B cell (primary cell): Measurements from ENCODE around the gene PGAM1. TPM values are rescaled to one million over a fixed set of nuclear protein-coding genes. Genes with fewer than 3 reads are reported as not detected.
"Not testable (repeated sequence)": the region's sequence is repeated elsewhere in the genome, so short reads cannot be mapped to it uniquely, and the experiment has no call there.

Experiments
- ATAC-seq: fragments of 200-7000 bp; cut with Tn5 transposase; one replicate; pipeline ENCODE4 v1.10.0; 2021; ENCODE audit warnings: low read depth, mild to moderate bottlenecking, moderate number of reproducible peaks, moderate library complexity
- CTCF ChIA-PET: fragments of 350-600 bp; sonication (Branson Sonifier 250); formaldehyde crosslinking; loops from one replicate; lab custom pipeline; 2021; ENCODE audit warnings: antibody characterized with exemption, inconsistent platforms; lab: Charles Lee
- POLR2A ChIA-PET: fragments of 350-600 bp; sonication (Branson Sonifier 250); formaldehyde crosslinking; loops from one replicate; lab custom pipeline; 2021; ENCODE audit warnings: antibody characterized with exemption; lab: Charles Lee
- DNase-seq: peaks from one replicate; pipeline ENCODE4 v3.0.0; 2013
- H2AFZ ChIP-seq: 2 replicates; pipeline ENCODE4 v1.6.1; 2012; ENCODE audit warnings: mild to moderate bottlenecking, low read depth, low read length; ENCODE audit not compliant: insufficient read depth, poor library complexity, severe bottlenecking
- H3K27ac ChIP-seq, 2 donors: 1 replicate in 1 of 2; 2 replicates in 1 of 2; pipeline ENCODE4 v1.5.1; 2012 to 2013; ENCODE audit warnings: low read length in 2 of 2, mild to moderate bottlenecking in 2 of 2, moderate library complexity in 1 of 2
- H3K27me3 ChIP-seq, 4 experiments: fragments of 200-600 bp in 1 of 4; sonication (generic) in 1 of 4; replicated peaks in 1 of 4; 1 replicate in 2 of 4; 2 replicates in 2 of 4; pipeline versions ENCODE4 v1.6.1 to v1.7.0; 2013 to 2016; ENCODE audit warnings: low read length in 3 of 4, mild to moderate bottlenecking in 2 of 4, mixed read lengths in 1 of 4, moderate library complexity in 1 of 4; ENCODE audit not compliant: insufficient read depth in 4 of 4, control insufficient read depth in 3 of 4; ENCODE audit errors: control extremely low read depth in 1 of 4
- H3K36me3 ChIP-seq, 2 experiments: replicated peaks in 1 of 2; 1 replicate in 1 of 2; 2 replicates in 1 of 2; pipeline versions ENCODE4 v1.6.1 to v1.7.1; 2013; ENCODE audit warnings: low read length in 1 of 2; ENCODE audit not compliant: insufficient read depth in 2 of 2, control insufficient read depth in 1 of 2; ENCODE audit errors: control extremely low read depth in 1 of 2, extremely low read depth in 1 of 2
- H3K4me1 ChIP-seq, 2 donors: fragments of 200-600 bp in 1 of 2; sonication (generic) in 1 of 2; 1 replicate in 1 of 2; 2 replicates in 1 of 2; pipeline versions ENCODE4 v1.5.1 to v1.6.1; 2013 to 2017; ENCODE audit warnings: low read length in 2 of 2; ENCODE audit not compliant: control insufficient read depth in 2 of 2, insufficient read depth in 2 of 2
- H3K4me2 ChIP-seq: replicated peaks from 2 replicates; pipeline ENCODE3; 2012; ENCODE audit warnings: mild to moderate bottlenecking, low read depth, low read length; ENCODE audit not compliant: poor library complexity, severe bottlenecking
- H3K4me3 ChIP-seq, 5 experiments: fragments of 200-600 bp in 1 of 5; sonication (generic) in 1 of 5; 1 replicate in 3 of 5; 2 replicates in 2 of 5; pipeline versions ENCODE4 v1.5.1 to v1.7.0; 2011 to 2016; ENCODE audit warnings: low read length in 4 of 5, mild to moderate bottlenecking in 4 of 5, low read depth in 2 of 5, control low read depth in 1 of 5, moderate library complexity in 1 of 5; ENCODE audit not compliant: insufficient read depth in 1 of 5; ENCODE audit errors: control extremely low read depth in 1 of 5, extremely low read depth in 1 of 5
- H3K79me2 ChIP-seq: fragments of 200-600 bp; sonication (generic); one replicate; pipeline ENCODE4 v1.6.0; 2016; ENCODE audit warnings: low read length; ENCODE audit not compliant: control insufficient read depth, insufficient read depth
- H3K9ac ChIP-seq: fragments of 200-600 bp; sonication (generic); 2 replicates; pipeline ENCODE4 v1.6.1; 2017; ENCODE audit warnings: mild to moderate bottlenecking, low read length, moderate library complexity
- H3K9me3 ChIP-seq, 3 donors: one replicate each; pipeline versions ENCODE4 v1.6.1 to v1.7.1; 2013; ENCODE audit warnings: low read length in 2 of 3; ENCODE audit not compliant: control insufficient read depth in 2 of 3, insufficient read depth in 1 of 3; ENCODE audit errors: control extremely low read depth in 1 of 3
- H4K20me1 ChIP-seq: 2 replicates; pipeline ENCODE4 v1.6.0; 2012; ENCODE audit warnings: mild to moderate bottlenecking, low read length; ENCODE audit not compliant: insufficient read depth, control insufficient read depth, poor library complexity, severe bottlenecking
- H3K27ac Mint-ChIP-seq: one replicate; pipeline ENCODE4 v1.8.0; 2021; ENCODE audit warnings: mixed read lengths
- H3K27me3 Mint-ChIP-seq: one replicate; pipeline ENCODE4 v1.8.0; 2021; ENCODE audit warnings: mixed read lengths
- H3K4me1 Mint-ChIP-seq: one replicate; pipeline ENCODE4 v1.8.0; 2021; ENCODE audit warnings: mixed read lengths
- H3K4me3 Mint-ChIP-seq: one replicate; pipeline ENCODE4 v1.8.0; 2021; ENCODE audit warnings: mixed read lengths
- H3K9me3 Mint-ChIP-seq: one replicate; pipeline ENCODE4 v1.8.0; 2022; ENCODE audit warnings: mixed read lengths; ENCODE audit not compliant: insufficient read depth
- CTCF ChIP-seq: fragments of 200-600 bp; IDR thresholded peaks from one replicate; pipeline ENCODE4 v1.8.0; 2022; ENCODE audit warnings: antibody characterized with exemption, mild to moderate bottlenecking
- EZH2 ChIP-seq: IDR thresholded peaks from 2 replicates; pipeline ENCODE4 v1.6.1; 2012; ENCODE audit warnings: borderline replicate concordance, low read depth, mild to moderate bottlenecking, moderate library complexity, low read length; ENCODE audit not compliant: insufficient read depth, poor library complexity, severe bottlenecking
- WGBS: methylation state at CpG from one replicate; pipeline ENCODE4 v1.1.5; 2013; ENCODE audit warnings: missing lambda C conversion rate; ENCODE audit not compliant: insufficient coverage; 5-methylcytosine and 5-hydroxymethylcytosine counted together
- intact Hi-C: fragments of 100-400 bp; cut with micrococcal nuclease; formaldehyde crosslinking; loops from one replicate; pipeline ENCODE4 v1.10.0; 2022
- polyA plus RNA-seq: library from polyadenylated mRNA; depleted of rRNA; stranded (reverse); fragments of >200 nt; gene quantifications from 2 replicates; pipeline ENCODE4 v1.2.3, GENCODE V29; 2012
- total RNA-seq, 2 donors: library from RNA; stranded (reverse); fragments of 120-200 nt in 1 of 2; gene quantifications; 1 replicate in 1 of 2; 2 replicates in 1 of 2; pipeline versions ENCODE4 v1.2.3 to v1.2.4, GENCODE V29; 2013 to 2022

Gene PGAM1
- total and polyA plus RNA-seq, 2 donors (not counting 1 experiment from before 2014, with no cell fraction given): 48.7 to 83.4 TPM

DNA sequence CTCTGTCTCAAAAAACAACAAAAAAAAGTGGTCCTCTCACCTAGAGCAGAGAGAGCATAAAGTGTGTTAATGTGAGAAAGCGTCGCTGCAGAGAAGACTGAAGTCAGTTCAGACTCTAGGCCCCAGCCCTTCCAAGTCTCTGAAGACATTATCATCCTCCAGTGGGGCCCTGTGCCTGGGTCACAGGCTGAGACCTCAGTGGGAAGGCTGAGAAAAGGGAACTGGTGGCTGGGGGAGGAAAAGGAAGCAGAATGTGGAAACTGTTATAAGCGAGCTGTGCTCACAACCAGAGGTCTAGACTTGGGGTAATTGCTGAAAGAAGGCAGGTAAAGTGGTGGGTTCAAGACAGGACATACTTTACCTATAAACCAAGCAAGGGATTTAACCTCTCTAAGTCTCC, 19.9 kb upstream of the PGAM1 start:
- Histone ChIP-seq H3K36me3 (no peaks in the 10 kb centered on the region), H3K9ac (no peak overlapping the region), H4K20me1 (no peaks in the 10 kb centered on the region), H2AFZ (peak overlapping the region; percentile 27), H3K4me1 (peaks cover 3 to 17% of the 10 kb centered on the region in 2 donors), H3K4me2 (no peak overlapping the region), H3K4me3 (no peak overlapping the region), H3K79me2 (no peaks in the 10 kb centered on the region), H3K27me3 (no peaks in the 10 kb centered on the region), H3K27ac (no peak overlapping the region), H3K9me3 (no peaks in the 10 kb centered on the region)
- POLR2A ChIA-PET: interaction anchor here (0.6 kb wide), 1 partner anchor 24 kb away, joined by 4 read pairs; no protein-coding TSS in a partner anchor
- Mint-ChIP-seq H3K4me3 (no peak overlapping the region), H3K27ac (peak overlapping the region; percentile 68), H3K9me3 (no peaks in the 10 kb centered on the region), H3K4me1 (peaks cover 15% of the 10 kb centered on the region), H3K27me3 (no peaks in the 10 kb centered on the region)
- CTCF ChIA-PET: interaction anchor here (0.9 to 5.5 kb wide), 7 partner anchors 13 to 147 kb away, joined by 3 to 29 read pairs (median 5); partner anchors contain the start of genes EXOSC1 and ZDHHC16
- ATAC-seq (no peak), DNase-seq (no peak)
- no CpG with 5 or more reads among the region's 3 CpGs for WGBS
- intact Hi-C loops: loop anchor here (2.0 kb wide), 1 partner anchor 325 kb away; no protein-coding TSS in a partner anchor
- TF ChIP-seq CTCF (no peak), EZH2 (no peak)

- not testable (repeated sequence) for H3K4me2 ChIP-seq, H3K4me3 ChIP-seq, H3K27ac ChIP-seq, H3K27ac Mint-ChIP-seq, DNase-seq, H3K27me3 Mint-ChIP-seq, H3K9me3 ChIP-seq, H3K9ac ChIP-seq, H3K79me2 ChIP-seq, H2AFZ ChIP-seq, H4K20me1 ChIP-seq, H3K36me3 ChIP-seq, H3K9me3 Mint-ChIP-seq, H3K4me3 Mint-ChIP-seq, H3K27me3 ChIP-seq, ATAC-seq
- CTCF ChIA-PET: interaction anchor here (0.9 to 5.5 kb wide), 8 partner anchors 9 to 146 kb away, joined by 3 to 29 read pairs (median 5); partner anchors contain the start of genes EXOSC1 and ZDHHC16
- 83% methylated on average over 5 of the region's 7 CpGs for WGBS
- POLR2A ChIA-PET: interaction anchor here (0.6 kb wide), 1 partner anchor 24 kb away, joined by 4 read pairs; no protein-coding TSS in a partner anchor
- peaks cover 12% of the 10 kb centered on the region for H3K4me1 Mint-ChIP-seq
- intact Hi-C loops: loop anchor here (2.0 kb wide), 1 partner anchor 324 kb away; no protein-coding TSS in a partner anchor
- peaks cover 2 to 14% of the 10 kb centered on the region in 2 donors for H3K4me1 ChIP-seq
Observed at GRCh38 chr10:97406483-97406882, 19.5 kb upstream of the PGAM1 start.
